ENCODE data around the gene B3GNT2. TPM values are rescaled to one million over a fixed set of nuclear protein-coding genes. Genes with fewer than 3 reads are reported as not detected.

B3GNT2 gene
- total RNA-seq, 1 experiment from 2014 or later: 14.1 TPM

- Histone ChIP-seq H3K27me3 (ENCODE audit: control insufficient read depth, insufficient read depth, low read length) (no peaks in the 10 kb centered on the region), H3K36me3 (ENCODE audit: control insufficient read depth, insufficient read depth, low read length) (no peaks in the 10 kb centered on the region), H3K4me3 (ENCODE audit: low read depth in 2 of 2, low read length in 2 of 2) (no peak overlapping the region), H3K9me3 (ENCODE audit: control insufficient read depth, insufficient read depth, low read depth, low read length) (no peaks in the 10 kb centered on the region), H3K27ac (ENCODE audit: low read length) (no peak overlapping the region), H3K4me1 (ENCODE audit: control insufficient read depth, insufficient read depth, low read length) (no peaks in the 10 kb centered on the region)
- intact Hi-C loops (cut with micrococcal nuclease; ENCODE audit: unreplicated experiment): no loop called here
- TF ChIP-seq CTCF (IDR thresholded peaks at IDR 0.05): no peak
- TF ChIP-seq, protein P1, sequence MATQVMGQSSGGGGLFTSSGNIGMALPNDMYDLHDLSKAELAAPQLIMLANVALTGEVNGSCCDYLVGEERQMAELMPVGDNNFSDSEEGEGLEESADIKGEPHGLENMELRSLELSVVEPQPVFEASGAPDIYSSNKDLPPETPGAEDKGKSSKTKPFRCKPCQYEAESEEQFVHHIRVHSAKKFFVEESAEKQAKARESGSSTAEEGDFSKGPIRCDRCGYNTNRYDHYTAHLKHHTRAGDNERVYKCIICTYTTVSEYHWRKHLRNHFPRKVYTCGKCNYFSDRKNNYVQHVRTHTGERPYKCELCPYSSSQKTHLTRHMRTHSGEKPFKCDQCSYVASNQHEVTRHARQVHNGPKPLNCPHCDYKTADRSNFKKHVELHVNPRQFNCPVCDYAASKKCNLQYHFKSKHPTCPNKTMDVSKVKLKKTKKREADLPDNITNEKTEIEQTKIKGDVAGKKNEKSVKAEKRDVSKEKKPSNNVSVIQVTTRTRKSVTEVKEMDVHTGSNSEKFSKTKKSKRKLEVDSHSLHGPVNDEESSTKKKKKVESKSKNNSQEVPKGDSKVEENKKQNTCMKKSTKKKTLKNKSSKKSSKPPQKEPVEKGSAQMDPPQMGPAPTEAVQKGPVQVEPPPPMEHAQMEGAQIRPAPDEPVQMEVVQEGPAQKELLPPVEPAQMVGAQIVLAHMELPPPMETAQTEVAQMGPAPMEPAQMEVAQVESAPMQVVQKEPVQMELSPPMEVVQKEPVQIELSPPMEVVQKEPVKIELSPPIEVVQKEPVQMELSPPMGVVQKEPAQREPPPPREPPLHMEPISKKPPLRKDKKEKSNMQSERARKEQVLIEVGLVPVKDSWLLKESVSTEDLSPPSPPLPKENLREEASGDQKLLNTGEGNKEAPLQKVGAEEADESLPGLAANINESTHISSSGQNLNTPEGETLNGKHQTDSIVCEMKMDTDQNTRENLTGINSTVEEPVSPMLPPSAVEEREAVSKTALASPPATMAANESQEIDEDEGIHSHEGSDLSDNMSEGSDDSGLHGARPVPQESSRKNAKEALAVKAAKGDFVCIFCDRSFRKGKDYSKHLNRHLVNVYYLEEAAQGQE (IDR thresholded peaks at IDR 0.05; ENCODE audit: insufficient read depth in 1 of 2, low read depth in 2 of 2, low read length in 1 of 2): no peak
- DNase-seq (ENCODE audit: low read depth, low spot score): no peak
- ChIA-PET CTCF (no interaction called here), POLR2A (interaction anchor here (0.6 to 0.7 kb wide), 2 partner anchors 49 to 57 kb away, joined by 5 to 8 read pairs; no protein-coding TSS in a partner anchor)
- no peak for ATAC-seq
- in situ Hi-C loops (cut with HindIII; ENCODE audit: low pct_unique_long_range_greater_than_20kb, low sequenced_read_pairs): no loop called here
- BruUV-seq (replicated peaks): no TSS peak
Observed at GRCh38 chr2:62178741-62179271, 17.1 kb upstream of the B3GNT2 start.

GRCh38 chr2:62180975-62181374 lies 14.9 kb upstream of the B3GNT2 start:
- H3K36me3 ChIP-seq (ENCODE audit: control insufficient read depth, insufficient read depth, low read length): no peaks in the 10 kb centered on the region
- no peaks in the 10 kb centered on the region for H3K9me3 ChIP-seq (ENCODE audit: control insufficient read depth, insufficient read depth, low read depth, low read length)
- H3K27me3 ChIP-seq (ENCODE audit: control insufficient read depth, insufficient read depth, low read length): no peaks in the 10 kb centered on the region
- POLR2A ChIA-PET: no interaction called here
- CTCF ChIA-PET: interaction anchor here (0.7 kb wide), 1 partner anchor 78 kb away, joined by 8 read pairs; no protein-coding TSS in a partner anchor
- TF ChIP-seq TCF7L2 (IDR thresholded peaks at IDR 0.05; ENCODE audit: low read depth, low read length) (no peak), CTCF (IDR thresholded peaks at IDR 0.05) (no peak), POLR2AphosphoS5 (IDR thresholded peaks at IDR 0.05; ENCODE audit: low read depth, low read length) (no peak), SIN3A (IDR thresholded peaks at IDR 0.05; ENCODE audit: borderline replicate concordance, insufficient read depth, low read depth, low read length) (no peak)
- TF ChIP-seq, protein P1 (IDR thresholded peaks at IDR 0.05; ENCODE audit: insufficient read depth in 1 of 2, low read depth in 2 of 2, low read length in 1 of 2): no peak
- in situ Hi-C loops (cut with HindIII; ENCODE audit: low pct_unique_long_range_greater_than_20kb, low sequenced_read_pairs): no loop called here
- ATAC-seq (no peak), DNase-seq (ENCODE audit: low read depth, low spot score) (no peak)
- no TSS peak for BruUV-seq (replicated peaks)
- H3K4me1 ChIP-seq (ENCODE audit: control insufficient read depth, insufficient read depth, low read length): no peaks in the 10 kb centered on the region
- intact Hi-C loops (cut with micrococcal nuclease; ENCODE audit: unreplicated experiment): no loop called here
- H3K4me3 ChIP-seq (ENCODE audit: low read depth in 2 of 2, low read length in 2 of 2): no peak overlapping the region
- H3K27ac ChIP-seq (ENCODE audit: low read length): no peak overlapping the region
